Activated naive CD4-positive, alpha-beta T cell treated with anti-CD3 and anti-CD28 coated beads for 36 hours (primary cell): ENCODE results near the gene MAEL. TPM values are rescaled to one million over a fixed set of nuclear protein-coding genes. Genes with fewer than 3 reads are reported as not detected.

Experiments used
- CTCF ChIA-PET: fragments of 350-600 bp; sonication (Branson Sonifier 250); formaldehyde crosslinking; loops from one replicate; lab custom pipeline; 2021; ENCODE audit warnings: antibody characterized with exemption; lab: Charles Lee
- DNase-seq: peaks from one replicate; pipeline ENCODE4 v3.0.0-alpha.2; 2020
- H3K27ac Mint-ChIP-seq: one replicate; pipeline ENCODE4 v1.8.0; 2021; ENCODE audit warnings: mild to moderate bottlenecking, mixed read lengths
- H3K27me3 Mint-ChIP-seq: one replicate; pipeline ENCODE4 v1.8.0; 2021; ENCODE audit warnings: low read depth, mixed read lengths
- H3K36me3 Mint-ChIP-seq: one replicate; pipeline ENCODE4 v1.8.0; 2021; ENCODE audit warnings: low read depth, mixed read lengths
- H3K4me1 Mint-ChIP-seq: one replicate; pipeline ENCODE4 v1.8.0; 2021; ENCODE audit warnings: low read depth, mixed read lengths
- H3K4me3 Mint-ChIP-seq: one replicate; pipeline ENCODE4 v1.8.0; 2021; ENCODE audit warnings: mild to moderate bottlenecking, moderate library complexity, mixed read lengths
- H3K9me3 Mint-ChIP-seq: one replicate; pipeline ENCODE4 v1.8.0; 2021; ENCODE audit warnings: mixed read lengths
- intact Hi-C: fragments of 100-400 bp; cut with micrococcal nuclease; formaldehyde crosslinking; loops from one replicate; pipeline ENCODE4 v1.15.1; 2023
- total RNA-seq, 2 experiments: library from RNA; stranded (reverse); gene quantifications; one replicate each; pipeline ENCODE4 v1.2.3, GENCODE V29; 2021

Gene MAEL
- under 1 TPM; 0.24 to 0.35 TPM for total RNA-seq

GRCh38 chr1:166988974-166989515, at the start of gene MAEL:
Gene MAEL, plus strand, starts transcription at chr1:166989280. Its CDS starts 73 bp downstream, at chr1:166989353.
- Mint-ChIP-seq H3K27me3 (peaks cover 7% of the 10 kb centered on the region), H3K9me3 (no peaks in the 10 kb centered on the region), H3K36me3 (no peaks in the 10 kb centered on the region), H3K27ac (no peak within 1 kb of the TSS), H3K4me1 (no peaks in the 10 kb centered on the region), H3K4me3 (no peak within 1 kb of the TSS)
- intact Hi-C loops: no loop called here
- DNase-seq: no peak
- CTCF ChIA-PET: no interaction called here

GRCh38 chr1:166939741-166940375, 49.2 kb upstream of the MAEL start:
- Mint-ChIP-seq H3K9me3 (no peaks in the 10 kb centered on the region), H3K27ac (no peak overlapping the region), H3K4me3 (no peak overlapping the region), H3K27me3 (no peaks in the 10 kb centered on the region), H3K4me1 (peaks cover 13% of the 10 kb centered on the region), H3K36me3 (no peaks in the 10 kb centered on the region)
- intact Hi-C loops: no loop called here
- no peak for DNase-seq
- CTCF ChIA-PET: interaction anchor here (1.6 kb wide), 1 partner anchor 30 kb away, joined by 7 read pairs; no protein-coding TSS in a partner anchor

GRCh38 chr1:166944186-166944967, 44.7 kb upstream of the MAEL start:
- Mint-ChIP-seq H3K27ac (no peak overlapping the region), H3K27me3 (peaks cover 22% of the 10 kb centered on the region)
- intact Hi-C loops: loop anchor here (2.0 kb wide), 1 partner anchor 30 kb away; the partner anchor contains the start of gene ILDR2

GRCh38 chr1:166947398-166948043, 41.6 kb upstream of the MAEL start:
- Mint-ChIP-seq H3K9me3 (no peaks in the 10 kb centered on the region), H3K27ac (no peak overlapping the region), H3K36me3 (no peaks in the 10 kb centered on the region), H3K4me3 (peak overlapping the region; percentile 22), H3K4me1 (peaks cover 24% of the 10 kb centered on the region), H3K27me3 (peaks cover 29% of the 10 kb centered on the region)
- intact Hi-C loops: no loop called here
- peak; percentile 13 for DNase-seq
- CTCF ChIA-PET: interaction anchor here (2.2 kb wide), 1 partner anchor 37 kb away, joined by 6 read pairs; no protein-coding TSS in a partner anchor

More at GRCh38 chr1:166944186-166944967, 44.7 kb upstream of the MAEL start:
- Mint-ChIP-seq H3K4me1 (peaks cover 24% of the 10 kb centered on the region), H3K9me3 (no peaks in the 10 kb centered on the region), H3K4me3 (no peak overlapping the region), H3K36me3 (no peaks in the 10 kb centered on the region)
- CTCF ChIA-PET: interaction anchor here (0.6 to 1.8 kb wide), 2 partner anchors 19 to 97 kb away, joined by 3 to 6 read pairs; no protein-coding TSS in a partner anchor
- no peak for DNase-seq

- H3K27me3 Mint-ChIP-seq: peaks cover 29% of the 10 kb centered on the region
- H3K36me3 Mint-ChIP-seq: no peaks in the 10 kb centered on the region
- no peak for DNase-seq
- CTCF ChIA-PET: interaction anchor here (1.4 to 2.2 kb wide), 2 partner anchors 38 to 110 kb away, joined by 5 to 6 read pairs; no protein-coding TSS in a partner anchor
- no peak overlapping the region for H3K27ac Mint-ChIP-seq
- no peak overlapping the region for H3K4me3 Mint-ChIP-seq
- H3K4me1 Mint-ChIP-seq: peaks cover 21% of the 10 kb centered on the region
- intact Hi-C loops: no loop called here
- no peaks in the 10 kb centered on the region for H3K9me3 Mint-ChIP-seq
These were observed 40.2 kb upstream of the MAEL start for GRCh38 chr1:166948856-166949350.

- H3K27ac Mint-ChIP-seq: no peak overlapping the region
- DNase-seq: no peak
- peaks cover 8% of the 10 kb centered on the region for H3K4me1 Mint-ChIP-seq
- no peak overlapping the region for H3K4me3 Mint-ChIP-seq
- CTCF ChIA-PET: interaction anchor here (1.1 kb wide), 1 partner anchor 9 kb away, joined by 3 read pairs; no protein-coding TSS in a partner anchor
- H3K27me3 Mint-ChIP-seq: peaks cover 29% of the 10 kb centered on the region
- intact Hi-C loops: no loop called here
- no peaks in the 10 kb centered on the region for H3K9me3 Mint-ChIP-seq
- H3K36me3 Mint-ChIP-seq: no peaks in the 10 kb centered on the region
These were observed 38.9 kb upstream of the MAEL start for GRCh38 chr1:166950156-166950555.

GRCh38 chr1:166951050-166951449, 38.0 kb upstream of the MAEL start:
- no peaks in the 10 kb centered on the region for H3K36me3 Mint-ChIP-seq
- intact Hi-C loops: no loop called here

GRCh38 chr1:166952002-166952746, 36.9 kb upstream of the MAEL start:
- Mint-ChIP-seq H3K4me1 (no peaks in the 10 kb centered on the region), H3K27ac (no peak overlapping the region), H3K27me3 (peaks cover 18% of the 10 kb centered on the region), H3K9me3 (no peaks in the 10 kb centered on the region), H3K4me3 (no peak overlapping the region), H3K36me3 (peaks cover 1% of the 10 kb centered on the region)
- CTCF ChIA-PET: interaction anchor here (0.6 kb wide), 1 partner anchor 1132 kb away, joined by 3 read pairs; no protein-coding TSS in a partner anchor
- no peak for DNase-seq
- intact Hi-C loops: no loop called here

More at GRCh38 chr1:166951050-166951449, 38.0 kb upstream of the MAEL start:
- DNase-seq: no peak
- H3K9me3 Mint-ChIP-seq: no peaks in the 10 kb centered on the region
- H3K4me3 Mint-ChIP-seq: no peak overlapping the region
- no peak overlapping the region for H3K27ac Mint-ChIP-seq
- H3K27me3 Mint-ChIP-seq: peaks cover 25% of the 10 kb centered on the region
- CTCF ChIA-PET: no interaction called here
- no peaks in the 10 kb centered on the region for H3K4me1 Mint-ChIP-seq

- peaks cover 1% of the 10 kb centered on the region for H3K36me3 Mint-ChIP-seq
- DNase-seq: no peak
- no peaks in the 10 kb centered on the region for H3K9me3 Mint-ChIP-seq
- no peak overlapping the region for H3K4me3 Mint-ChIP-seq
- intact Hi-C loops: no loop called here
- no peaks in the 10 kb centered on the region for H3K4me1 Mint-ChIP-seq
- H3K27me3 Mint-ChIP-seq: peaks cover 7% of the 10 kb centered on the region
- H3K27ac Mint-ChIP-seq: no peak overlapping the region
- CTCF ChIA-PET: interaction anchor here (0.9 to 2.6 kb wide), 2 partner anchors 15 to 105 kb away, joined by 4 to 9 read pairs; no protein-coding TSS in a partner anchor
These were observed 35.6 kb upstream of the MAEL start for GRCh38 chr1:166953491-166953890.

GRCh38 chr1:166956057-166956850, 32.8 kb upstream of the MAEL start:
- H3K9me3 Mint-ChIP-seq: no peaks in the 10 kb centered on the region
- no peaks in the 10 kb centered on the region for H3K4me1 Mint-ChIP-seq
- CTCF ChIA-PET: interaction anchor here (1.0 to 1.2 kb wide), 2 partner anchors 8 to 46 kb away, joined by 3 to 5 read pairs; no protein-coding TSS in a partner anchor
- peaks cover 8% of the 10 kb centered on the region for H3K27me3 Mint-ChIP-seq
- H3K27ac Mint-ChIP-seq: no peak overlapping the region
- peaks cover 1% of the 10 kb centered on the region for H3K36me3 Mint-ChIP-seq
- H3K4me3 Mint-ChIP-seq: no peak overlapping the region
- DNase-seq: no peak
- intact Hi-C loops: no loop called here
